ENCODE measurements around the gene PXMP2.

DNA sequence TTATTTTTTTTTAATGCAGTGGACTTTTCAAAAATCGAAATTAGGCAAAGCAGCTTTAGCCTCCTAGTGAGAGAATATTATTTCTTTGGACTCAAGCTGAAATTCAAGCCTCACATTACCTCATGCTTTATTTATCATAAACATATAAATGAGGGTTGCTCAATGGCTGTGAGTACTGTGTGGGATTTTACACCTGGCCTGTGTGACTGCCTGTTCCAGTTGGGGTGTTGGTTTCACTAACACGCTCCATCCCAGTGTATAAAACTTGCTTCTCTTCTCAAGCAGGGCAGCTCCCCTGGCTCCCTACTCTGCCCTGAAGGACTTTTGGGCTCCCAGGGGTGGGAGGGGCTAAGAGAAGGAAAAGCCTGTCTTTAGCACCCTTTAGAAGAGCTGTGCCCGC, 59.2 kb downstream of the PXMP2 start:
- TF ChIP-seq, protein P1, sequence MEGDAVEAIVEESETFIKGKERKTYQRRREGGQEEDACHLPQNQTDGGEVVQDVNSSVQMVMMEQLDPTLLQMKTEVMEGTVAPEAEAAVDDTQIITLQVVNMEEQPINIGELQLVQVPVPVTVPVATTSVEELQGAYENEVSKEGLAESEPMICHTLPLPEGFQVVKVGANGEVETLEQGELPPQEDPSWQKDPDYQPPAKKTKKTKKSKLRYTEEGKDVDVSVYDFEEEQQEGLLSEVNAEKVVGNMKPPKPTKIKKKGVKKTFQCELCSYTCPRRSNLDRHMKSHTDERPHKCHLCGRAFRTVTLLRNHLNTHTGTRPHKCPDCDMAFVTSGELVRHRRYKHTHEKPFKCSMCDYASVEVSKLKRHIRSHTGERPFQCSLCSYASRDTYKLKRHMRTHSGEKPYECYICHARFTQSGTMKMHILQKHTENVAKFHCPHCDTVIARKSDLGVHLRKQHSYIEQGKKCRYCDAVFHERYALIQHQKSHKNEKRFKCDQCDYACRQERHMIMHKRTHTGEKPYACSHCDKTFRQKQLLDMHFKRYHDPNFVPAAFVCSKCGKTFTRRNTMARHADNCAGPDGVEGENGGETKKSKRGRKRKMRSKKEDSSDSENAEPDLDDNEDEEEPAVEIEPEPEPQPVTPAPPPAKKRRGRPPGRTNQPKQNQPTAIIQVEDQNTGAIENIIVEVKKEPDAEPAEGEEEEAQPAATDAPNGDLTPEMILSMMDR (IDR thresholded peaks at IDR 0.05), result no peak
- no peak for TF ChIP-seq POLR2A (IDR thresholded peaks at IDR 0.05)

All from thyroid gland (tissue), 4 donors.